Tibial nerve (tissue), 4 donors: ENCODE data around the gene TEPSIN.

Experiments used
- EP300 ChIP-seq, 2 donors: sonication (generic); formaldehyde crosslinking; IDR thresholded peaks; one replicate each; pipeline ENCODE4 v1.6.1; 2017; ENCODE audit warnings: antibody characterized with exemption in 2 of 2, mild to moderate bottlenecking in 1 of 2
- TF ChIP-seq, protein P1 (sequence below), 5 experiments: fragments of 200-600 bp in 3 of 5; fragments of 450-650 bp in 2 of 5; sonication (generic) in 3 of 5; IDR thresholded peaks; one replicate each; pipeline ENCODE4 v1.5.1; 2016 to 2019; ENCODE audit warnings: antibody characterized with exemption in 5 of 5, mild to moderate bottlenecking in 3 of 5, moderate library complexity in 2 of 5

GRCh38 chr17:81197409-81197795, 41.5 kb downstream of the TEPSIN start:
- TF ChIP-seq, protein P1, sequence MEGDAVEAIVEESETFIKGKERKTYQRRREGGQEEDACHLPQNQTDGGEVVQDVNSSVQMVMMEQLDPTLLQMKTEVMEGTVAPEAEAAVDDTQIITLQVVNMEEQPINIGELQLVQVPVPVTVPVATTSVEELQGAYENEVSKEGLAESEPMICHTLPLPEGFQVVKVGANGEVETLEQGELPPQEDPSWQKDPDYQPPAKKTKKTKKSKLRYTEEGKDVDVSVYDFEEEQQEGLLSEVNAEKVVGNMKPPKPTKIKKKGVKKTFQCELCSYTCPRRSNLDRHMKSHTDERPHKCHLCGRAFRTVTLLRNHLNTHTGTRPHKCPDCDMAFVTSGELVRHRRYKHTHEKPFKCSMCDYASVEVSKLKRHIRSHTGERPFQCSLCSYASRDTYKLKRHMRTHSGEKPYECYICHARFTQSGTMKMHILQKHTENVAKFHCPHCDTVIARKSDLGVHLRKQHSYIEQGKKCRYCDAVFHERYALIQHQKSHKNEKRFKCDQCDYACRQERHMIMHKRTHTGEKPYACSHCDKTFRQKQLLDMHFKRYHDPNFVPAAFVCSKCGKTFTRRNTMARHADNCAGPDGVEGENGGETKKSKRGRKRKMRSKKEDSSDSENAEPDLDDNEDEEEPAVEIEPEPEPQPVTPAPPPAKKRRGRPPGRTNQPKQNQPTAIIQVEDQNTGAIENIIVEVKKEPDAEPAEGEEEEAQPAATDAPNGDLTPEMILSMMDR (IDR thresholded peaks at IDR 0.05) = no peak
- TF ChIP-seq EP300 (IDR thresholded peaks at IDR 0.05) = no peak
